Endothelial cell (in vitro differentiated cells): Measurements from ENCODE around the gene CD300LB. TPM values are rescaled to one million over a fixed set of nuclear protein-coding genes. Genes with fewer than 3 reads are reported as not detected.
A peak's percentile ranks its signal among the peaks of the same experiment; 100 is the strongest.

ENCODE experiments used
- DNase-seq: peaks from one replicate; pipeline ENCODE4 v3.0.0; 2021; ENCODE audit warnings: low spot score
- H3K27ac Mint-ChIP-seq: one replicate; pipeline ENCODE4 v1.8.0; 2021; ENCODE audit warnings: mixed read lengths, inconsistent platforms; ENCODE audit not compliant: unreplicated experiment
- H3K27me3 Mint-ChIP-seq: one replicate; pipeline ENCODE4 v1.8.0; 2021; ENCODE audit warnings: mild to moderate bottlenecking, moderate library complexity, mixed read lengths, inconsistent platforms; ENCODE audit not compliant: unreplicated experiment
- H3K36me3 Mint-ChIP-seq: one replicate; pipeline ENCODE4 v1.8.0; 2021; ENCODE audit warnings: mild to moderate bottlenecking, low read depth, mixed read lengths, inconsistent platforms; ENCODE audit not compliant: unreplicated experiment
- H3K4me1 Mint-ChIP-seq: one replicate; pipeline ENCODE4 v1.8.0; 2021; ENCODE audit warnings: mild to moderate bottlenecking, mixed read lengths, inconsistent platforms; ENCODE audit not compliant: unreplicated experiment
- H3K4me3 Mint-ChIP-seq: one replicate; pipeline ENCODE4 v1.8.0; 2021; ENCODE audit warnings: mild to moderate bottlenecking, mixed read lengths, inconsistent platforms; ENCODE audit not compliant: unreplicated experiment
- H3K9me3 Mint-ChIP-seq: one replicate; pipeline ENCODE4 v1.8.0; 2021; ENCODE audit warnings: mixed read lengths, inconsistent platforms; ENCODE audit not compliant: unreplicated experiment
- CTCF ChIP-seq: fragments of 200-600 bp; sonication (generic); IDR thresholded peaks from one replicate; pipeline ENCODE4 v1.5.0; 2021; ENCODE audit warnings: antibody characterized with exemption; ENCODE audit not compliant: unreplicated experiment
- total RNA-seq: library from RNA; stranded (reverse); fragmentation: NEBNext Ultra II Directional; extraction: Animal tissue kit (Norgen Biotek cat#: 25700); gene quantifications from one replicate; pipeline ENCODE4 v1.2.1, GENCODE V29; 2021; ENCODE audit not compliant: unreplicated experiment

CD300LB gene
- total RNA-seq, 1 donor from 2014 or later: not detected

GRCh38 chr17:74573169-74573568 lies 41.9 kb upstream of the CD300LB start:
- Mint-ChIP-seq H3K27me3 (peaks cover 2% of the 10 kb centered on the region), H3K9me3 (no peaks in the 10 kb centered on the region), H3K27ac (no peak overlapping the region), H3K4me1 (no peaks in the 10 kb centered on the region), H3K36me3 (peaks cover 2% of the 10 kb centered on the region), H3K4me3 (no peak overlapping the region)
- TF ChIP-seq CTCF: no peak
- no peak for DNase-seq

DNA sequence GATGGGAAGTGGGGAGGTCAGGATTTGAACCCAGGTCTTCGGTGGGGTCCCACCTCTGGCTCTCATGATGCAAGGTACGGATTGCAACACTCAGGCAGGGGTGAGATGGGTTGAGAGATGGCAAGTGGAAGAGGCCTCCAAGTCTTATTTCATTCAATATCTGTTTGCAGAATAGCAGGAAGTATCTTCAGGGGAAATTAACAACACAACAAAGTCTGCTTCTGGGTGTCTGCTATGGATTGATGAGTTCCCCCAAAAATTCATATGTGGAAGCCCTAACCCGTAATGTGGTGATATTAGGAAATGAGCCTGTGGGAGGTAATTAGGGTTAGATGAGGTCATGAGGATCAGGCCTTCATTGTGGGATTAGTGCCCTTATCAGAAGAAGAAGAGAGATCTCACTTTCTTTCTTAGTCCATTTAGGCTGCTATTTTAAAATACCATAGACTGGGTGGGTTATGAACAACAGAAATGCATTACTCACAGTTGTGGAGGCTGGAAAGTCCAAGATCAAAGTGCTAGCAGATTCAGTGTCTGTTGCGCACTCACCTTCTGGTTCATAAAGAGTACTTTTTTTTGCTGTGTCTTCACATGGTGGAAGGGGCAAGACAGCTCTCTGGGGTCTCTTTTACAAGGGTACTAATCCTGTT lies 40.5 kb upstream of the CD300LB start:
- Mint-ChIP-seq H3K27ac (no peak overlapping the region), H3K9me3 (no peaks in the 10 kb centered on the region), H3K4me3 (no peak overlapping the region), H3K27me3 (peaks cover 2% of the 10 kb centered on the region), H3K36me3 (peaks cover 3% of the 10 kb centered on the region), H3K4me1 (no peaks in the 10 kb centered on the region)
- DNase-seq: no peak
- TF ChIP-seq CTCF: no peak

- peaks cover 3% of the 10 kb centered on the region for H3K36me3 Mint-ChIP-seq
- H3K9me3 Mint-ChIP-seq: no peaks in the 10 kb centered on the region
- peaks cover 4% of the 10 kb centered on the region for H3K27me3 Mint-ChIP-seq
- no peak for DNase-seq
- H3K27ac Mint-ChIP-seq: no peak overlapping the region
- H3K4me1 Mint-ChIP-seq: no peaks in the 10 kb centered on the region
- H3K4me3 Mint-ChIP-seq: no peak overlapping the region
- no peak for TF ChIP-seq CTCF
These were observed 38.0 kb upstream of the CD300LB start for GRCh38 chr17:74569020-74570003.

- no peak for DNase-seq
- H3K4me3 Mint-ChIP-seq: peak overlapping the region; percentile 17
- H3K4me1 Mint-ChIP-seq: peaks cover 3% of the 10 kb centered on the region
- H3K9me3 Mint-ChIP-seq: no peaks in the 10 kb centered on the region
- peaks cover 7% of the 10 kb centered on the region for H3K36me3 Mint-ChIP-seq
- no peak for TF ChIP-seq CTCF
- peak overlapping the region; percentile 43 for H3K27ac Mint-ChIP-seq
- peaks cover 8% of the 10 kb centered on the region for H3K27me3 Mint-ChIP-seq
These were observed 37.0 kb upstream of the CD300LB start for GRCh38 chr17:74568106-74568873.
